Hair follicle dermal papilla cell (primary cell): ENCODE measurements around the gene SPINT4. TPM values are rescaled to one million over a fixed set of nuclear protein-coding genes. Genes with fewer than 3 reads are reported as not detected.

Experiments used
- small RNA-seq: library from RNA; depleted of rRNA; stranded (forward); fragments of <200 nt; gene quantifications from one replicate; pipeline ENCODE3, GENCODE V24; 2012
- total RNA-seq: library from RNA; depleted of rRNA; stranded (reverse); fragments of >200 nt; gene quantifications from 2 replicates; pipeline ENCODE4 v1.2.3, GENCODE V29; 2012

SPINT4 gene
- not detected in 2 replicates for total RNA-seq

DNA sequence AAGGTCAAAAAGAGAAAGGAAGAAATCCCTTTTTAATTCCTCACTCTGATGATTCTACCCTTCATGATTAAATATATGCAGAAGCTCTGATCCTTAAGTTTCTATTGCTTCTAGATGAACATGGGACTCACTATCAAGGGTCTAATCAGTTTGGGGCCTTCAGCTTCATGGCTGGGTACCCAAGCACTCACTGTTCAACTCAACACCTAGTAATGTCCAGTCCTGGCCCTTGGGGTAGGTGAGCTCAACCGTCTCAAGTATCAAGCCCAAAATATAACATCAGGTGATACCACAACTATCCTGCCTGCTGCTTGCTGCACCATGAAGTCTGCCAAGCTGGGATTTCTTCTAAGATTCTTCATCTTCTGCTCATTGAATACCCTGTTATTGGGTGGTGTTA is at the start of gene SPINT4:
TSS of gene SPINT4 (plus strand) at position 301 of the 400 bp plus-strand sequence. CDS start at position 322, 21 bp downstream.

DNA sequence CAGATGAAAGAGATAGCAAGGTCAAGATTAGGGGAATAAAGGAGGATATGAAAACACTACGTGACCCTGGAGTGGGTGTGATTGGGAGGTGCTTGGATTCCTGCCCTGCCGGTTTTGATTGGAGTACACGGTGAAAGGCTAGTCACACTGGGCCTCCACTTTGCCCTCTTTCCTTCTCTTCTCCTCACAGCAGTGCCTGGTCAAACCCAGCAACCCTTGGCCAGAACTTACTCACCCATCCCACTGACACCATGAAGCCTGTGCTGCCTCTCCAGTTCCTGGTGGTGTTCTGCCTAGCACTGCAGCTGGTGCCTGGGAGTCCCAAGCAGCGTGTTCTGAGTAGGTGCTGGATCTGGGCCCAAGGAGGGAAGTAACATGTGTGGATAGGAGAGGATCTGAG is 20.3 kb upstream of the SPINT4 start, which contains the start of gene WFDC13:
TSS of gene WFDC13 (plus strand) at position 166 of the 400 bp plus-strand sequence. CDS start at position 252, 86 bp downstream.

DNA sequence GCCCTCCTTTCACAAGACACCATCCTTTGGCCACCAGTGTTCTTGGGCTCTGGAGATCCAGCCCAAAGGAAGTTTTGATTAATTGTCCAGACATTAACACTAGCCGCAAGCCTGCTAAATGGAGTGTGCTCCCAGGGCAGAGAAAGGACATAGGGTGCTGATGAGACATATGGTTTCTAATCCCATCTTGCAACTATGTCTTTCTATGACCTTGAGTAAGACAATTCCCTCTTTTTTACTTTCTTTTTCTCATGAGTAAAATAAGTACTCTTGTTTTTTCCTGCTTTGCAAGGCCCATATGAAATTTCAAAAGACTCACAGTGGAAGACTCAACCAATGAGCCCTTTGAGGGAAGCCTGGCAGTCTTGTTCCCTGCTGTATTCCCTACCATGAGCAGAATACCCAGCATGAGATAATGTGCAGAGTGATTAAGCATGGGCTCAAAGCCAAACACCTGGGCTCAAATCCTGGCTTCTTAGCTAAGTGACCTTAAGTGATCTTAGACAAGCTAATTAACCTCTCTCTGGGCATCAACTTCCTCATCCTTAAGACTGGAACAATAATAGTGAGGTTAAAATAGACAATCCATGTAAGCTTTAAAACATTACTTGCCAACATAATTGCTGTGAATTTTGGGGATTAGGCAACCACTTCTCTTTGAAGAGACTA is 17.0 kb upstream of the SPINT4 start, which contains the start of gene WFDC10B:
TSS of gene WFDC10B (minus strand) at position 51 of the 669 bp plus-strand sequence. CDS start 19,027 bp downstream, outside the sequence.

Small RNA genes lying within 50 kb of the gene (small RNA-seq; reads per million reads assigned to genes)
- 2.6 reads per million, percentile 56 among the genes with 10 or more reads in this experiment for gene MIR3617
- not detected for gene SPINT5P

Other genes starting within 250 kb of the SPINT4 start
- gene SPINT3, start 206.7 kb upstream of the SPINT4 start, total RNA-seq: not detected in 2 replicates
- not detected in 2 replicates for gene WFDC6, start 182.9 kb upstream of the SPINT4 start, total RNA-seq
- not detected in 2 replicates for gene EPPIN, start 174.9 kb upstream of the SPINT4 start, total RNA-seq
- not detected in 2 replicates for gene WFDC8, start 143.1 kb upstream of the SPINT4 start, total RNA-seq
- gene WFDC10A, start 92.6 kb upstream of the SPINT4 start, total RNA-seq: not detected in 2 replicates
- gene WFDC9, start 91.1 kb upstream of the SPINT4 start, total RNA-seq: not detected in 2 replicates
- not detected in 2 replicates for gene WFDC11, start 52.1 kb upstream of the SPINT4 start, total RNA-seq
- gene WFDC13, start 20.3 kb upstream of the SPINT4 start, total RNA-seq: not detected in 2 replicates
- 0.32 TPM in 1 of 2 replicates, not detected in the other for gene WFDC10B, start 17.3 kb upstream of the SPINT4 start, total RNA-seq
- gene WFDC3, start 69.5 kb downstream of the SPINT4 start, total RNA-seq: 0.61 TPM in 1 of 2 replicates, not detected in the other
- gene DNTTIP1, start 69.6 kb downstream of the SPINT4 start, total RNA-seq: 5.5 and 13.8 TPM in 2 replicates
- 2.3 and 4.5 TPM in 2 replicates for gene UBE2C, start 90.3 kb downstream of the SPINT4 start, total RNA-seq
- gene TNNC2, start 105.0 kb downstream of the SPINT4 start, total RNA-seq: not detected in 2 replicates
- gene SNX21, start 111.5 kb downstream of the SPINT4 start, total RNA-seq: 75.3 and 91.8 TPM in 2 replicates
- 27.6 and 32.8 TPM in 2 replicates for gene ACOT8, start 135.0 kb downstream of the SPINT4 start, total RNA-seq
- gene ZSWIM3, start 135.3 kb downstream of the SPINT4 start, total RNA-seq: 4.7 and 5.5 TPM in 2 replicates
- 12.0 and 13.5 TPM in 2 replicates for gene ZSWIM1, start 158.9 kb downstream of the SPINT4 start, total RNA-seq
- 0.97 and 1.8 TPM in 2 replicates for gene SPATA25, start 165.3 kb downstream of the SPINT4 start, total RNA-seq
- gene NEURL2, start 168.9 kb downstream of the SPINT4 start, total RNA-seq: 3.9 and 4.1 TPM in 2 replicates
- 102 and 119 TPM in 2 replicates for gene CTSA, start 169.0 kb downstream of the SPINT4 start, total RNA-seq
- gene PLTP, start 189.8 kb downstream of the SPINT4 start, total RNA-seq: 21.7 and 23.0 TPM in 2 replicates
- gene PCIF1, start 212.3 kb downstream of the SPINT4 start, total RNA-seq: 19.3 and 20.6 TPM in 2 replicates
- gene ZNF335, start 249.9 kb downstream of the SPINT4 start, total RNA-seq: 27.7 and 34.7 TPM in 2 replicates